Right forelimb (tissue), 1 donor: ENCODE data around the gene ETV4.
"Not testable (repeated sequence)": the region's sequence is repeated elsewhere in the genome, so short reads cannot be mapped to it uniquely, and the experiment has no call there.

Experiments
- DNase-seq: peaks from one replicate; pipeline ENCODE4 v3.0.0-alpha.2; 2018

Gene ETV4

DNA sequence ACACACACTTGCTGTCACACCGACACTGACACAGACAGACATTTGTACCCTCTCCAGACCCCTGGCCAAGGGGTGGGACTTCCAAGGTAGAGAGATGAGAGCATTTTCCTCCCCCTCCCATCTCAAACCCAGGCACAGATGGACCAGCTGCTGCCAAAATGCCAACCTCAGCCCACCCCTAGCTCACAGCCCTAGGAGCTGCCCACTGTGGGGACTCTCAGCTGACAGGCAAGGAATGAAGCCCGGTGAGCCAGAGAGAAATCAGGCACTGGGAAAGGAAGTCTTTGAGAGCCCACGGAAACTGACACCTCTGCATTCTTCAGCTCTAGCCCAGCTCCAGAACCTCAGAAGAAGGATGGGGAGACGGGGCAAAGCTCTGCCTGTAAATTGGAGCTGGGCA lies 2.8 kb downstream of the ETV4 start:
- no peak for DNase-seq

DNA sequence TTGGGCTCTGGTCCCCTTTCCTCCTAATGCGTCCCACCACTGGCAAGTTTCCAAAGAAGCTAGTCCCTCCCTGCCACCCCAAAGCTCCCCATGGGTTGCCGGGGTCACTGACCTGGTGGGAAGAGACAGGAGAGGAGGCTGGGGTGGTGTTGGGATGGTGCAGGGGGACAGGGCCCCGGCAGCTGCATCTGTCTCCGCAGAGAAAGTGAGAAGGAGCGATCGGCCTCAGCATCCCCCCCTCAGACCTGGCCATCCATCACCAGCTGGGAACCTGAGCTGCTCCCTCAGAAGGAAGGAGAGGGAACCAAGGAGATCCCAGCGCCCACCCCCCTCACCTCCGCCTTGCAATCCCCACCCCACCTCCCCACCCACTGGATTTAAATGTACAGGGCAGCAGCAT lies 3.3 kb downstream of the ETV4 start:
- no peak for DNase-seq

DNA sequence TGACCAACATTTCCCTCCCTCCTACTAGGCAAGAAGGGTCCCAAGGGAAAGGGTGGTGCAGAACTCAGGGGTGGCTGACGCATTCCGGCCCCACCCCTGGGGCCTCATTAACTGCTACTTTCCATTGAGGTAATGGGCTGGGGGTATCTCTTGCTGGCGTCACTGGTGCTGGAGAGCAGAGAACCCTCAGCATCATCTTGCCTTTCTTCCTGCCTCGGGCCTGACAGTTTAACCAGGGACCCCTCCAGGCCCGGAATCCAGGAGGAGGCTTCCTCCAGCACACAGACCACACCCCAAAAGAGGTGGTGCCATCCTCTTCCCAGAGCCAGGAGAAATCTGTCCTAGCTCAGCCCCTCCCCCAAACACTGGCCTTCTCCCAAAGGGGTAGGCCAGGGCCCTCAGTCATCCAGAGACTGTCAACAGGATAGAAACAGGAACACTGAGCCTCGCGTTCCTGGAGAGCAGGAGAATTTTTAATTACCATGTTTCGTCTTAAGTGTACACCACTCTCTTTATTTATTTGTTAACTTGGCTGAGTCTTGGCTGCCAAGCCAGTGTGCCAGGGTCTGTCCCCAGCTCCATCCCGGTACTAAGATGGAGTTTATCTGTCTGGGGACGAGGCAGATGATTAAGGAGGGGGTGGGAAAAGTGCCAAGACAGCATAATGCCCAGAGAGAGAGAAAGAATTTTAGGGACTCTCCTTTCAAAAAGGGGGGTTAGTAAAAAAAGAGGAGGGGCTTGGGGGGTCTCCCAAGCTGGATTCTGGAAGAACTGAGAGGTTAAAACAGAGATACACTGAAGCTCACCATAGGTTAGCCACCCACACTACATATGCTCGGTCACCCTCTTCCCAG lies 5.1 kb downstream of the ETV4 start:
- no peak for DNase-seq

DNA sequence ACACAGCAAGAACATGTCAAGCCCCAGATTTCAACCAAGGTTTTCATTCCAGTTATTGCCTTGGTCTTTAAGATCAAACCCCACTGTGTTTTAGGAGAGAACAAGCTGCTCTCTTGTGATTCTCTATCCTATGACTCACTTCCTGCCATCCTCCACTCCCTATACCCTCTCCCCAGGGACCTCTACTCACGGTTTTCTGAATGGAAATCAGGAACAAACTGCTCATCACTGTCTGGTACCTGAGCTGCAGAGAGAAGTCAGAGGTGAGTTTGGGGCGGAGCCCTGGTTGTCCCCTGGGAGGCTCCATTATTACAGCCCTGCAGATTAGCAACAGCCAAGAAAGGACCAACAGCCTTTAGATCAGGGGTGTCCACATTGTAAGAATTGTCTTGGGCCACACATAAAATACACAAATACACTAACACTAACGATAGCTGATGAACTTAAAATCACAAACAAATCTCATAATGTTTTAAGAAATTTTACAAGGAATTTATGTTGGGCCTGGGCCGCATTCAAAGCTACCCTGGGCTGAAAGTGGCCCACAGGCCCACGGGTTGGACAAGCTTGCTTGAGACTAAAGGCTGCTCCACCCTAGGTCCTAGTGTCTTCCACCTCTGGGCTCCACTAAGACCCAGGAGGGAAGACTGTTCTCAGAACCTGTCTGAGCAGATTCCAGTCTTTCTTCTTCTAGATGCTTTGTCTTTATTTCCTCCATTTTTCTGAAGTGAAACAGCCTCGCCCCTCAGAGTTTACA lies 9.7 kb downstream of the ETV4 start:
- DNase-seq: no peak

DNA sequence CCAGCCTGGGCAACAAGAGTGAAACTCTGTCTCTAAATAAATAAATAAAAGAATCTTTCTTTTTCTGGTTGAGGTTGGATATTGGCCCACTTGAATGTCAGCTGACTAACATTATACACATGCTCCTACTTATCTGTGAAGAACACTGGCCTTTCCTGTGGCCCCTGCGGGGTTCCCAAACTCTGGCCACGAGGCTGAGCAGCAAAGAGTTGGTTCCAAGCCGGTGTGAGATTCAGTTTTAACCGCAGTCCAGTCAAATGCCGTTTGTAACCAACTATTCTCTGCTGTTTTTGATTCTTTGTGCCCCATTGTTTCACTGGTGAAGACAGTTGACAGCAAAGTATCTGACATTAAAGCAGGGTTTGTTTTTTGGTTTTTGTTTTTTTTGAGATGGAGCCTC lies 11.2 kb downstream of the ETV4 start:
- no peak for DNase-seq

DNA sequence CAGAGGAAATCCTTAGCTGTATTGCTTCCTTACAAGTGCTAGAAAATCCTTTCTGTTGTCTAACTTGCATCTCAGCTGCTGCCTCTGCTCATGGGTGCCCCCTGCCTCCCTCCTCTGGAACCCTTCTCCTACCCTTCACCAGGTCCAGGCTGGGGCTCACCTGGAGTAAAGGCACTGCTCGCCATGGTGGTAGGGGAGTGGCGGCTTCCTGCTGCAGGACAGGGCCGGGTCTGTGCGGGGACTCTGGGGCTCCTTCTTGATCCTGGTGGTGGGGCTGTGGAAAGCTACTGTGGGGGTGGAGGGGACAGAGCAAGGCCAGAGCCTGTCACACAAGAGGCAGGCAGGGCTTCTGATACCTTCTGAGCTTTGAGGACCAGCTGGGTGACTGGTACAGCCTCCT lies 12.4 kb downstream of the ETV4 start:
- no peak for DNase-seq

DNA sequence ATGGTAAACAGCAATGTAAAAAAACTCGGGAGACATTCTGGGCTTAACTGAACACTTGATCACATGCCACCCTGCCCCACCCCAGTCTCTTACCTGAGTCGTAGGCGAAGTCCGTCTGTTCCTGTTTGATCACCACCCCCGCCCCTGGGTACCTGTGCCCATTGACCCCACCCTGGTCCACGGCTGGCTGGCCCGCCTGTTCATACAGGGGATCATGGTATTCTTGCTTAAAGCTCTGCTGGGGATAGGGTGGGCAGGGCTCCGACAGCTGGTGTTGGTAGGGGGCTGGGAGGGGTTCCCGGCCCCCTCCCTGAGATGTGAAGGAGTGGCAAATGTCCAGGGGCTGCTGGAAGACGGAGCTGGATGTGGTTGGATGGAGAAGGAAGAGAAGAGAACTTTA lies 13.6 kb downstream of the ETV4 start:
- DNase-seq: no peak

DNA sequence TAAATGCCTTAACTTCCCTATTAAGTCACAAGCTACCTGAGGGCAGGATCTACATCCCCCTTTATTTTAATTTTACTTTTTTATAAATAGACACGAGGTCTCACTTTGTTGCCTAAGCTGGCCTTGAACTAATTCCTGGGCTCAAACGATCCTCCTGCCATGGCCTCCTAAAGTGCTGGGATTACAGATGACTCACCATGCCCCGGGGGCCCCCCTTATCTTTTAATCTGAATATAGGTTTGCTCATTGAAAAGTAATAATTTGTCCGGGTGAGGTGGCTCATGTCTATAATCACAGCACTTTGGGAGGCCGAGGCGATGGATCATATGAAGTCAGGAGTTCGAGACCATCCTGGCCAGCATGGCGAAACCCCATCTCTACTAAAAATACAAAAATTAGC lies 14.2 kb downstream of the ETV4 start:
- no peak for DNase-seq

DNA sequence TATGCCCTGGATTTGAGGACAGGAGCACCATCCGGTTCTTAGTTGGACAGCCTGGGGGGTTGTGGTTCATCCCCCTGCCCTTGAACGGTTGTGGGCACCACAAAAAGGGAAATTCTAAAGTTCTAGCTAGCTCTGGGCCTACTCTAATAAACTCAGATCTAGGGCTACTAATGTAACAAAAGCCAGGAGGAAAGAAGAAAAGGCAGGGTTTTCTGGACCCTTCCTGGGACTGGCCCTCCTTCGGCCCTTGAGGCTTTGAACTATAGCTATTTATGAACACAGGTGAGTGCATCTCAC lies 15.1 kb downstream of the ETV4 start:
- no peak for DNase-seq

DNA sequence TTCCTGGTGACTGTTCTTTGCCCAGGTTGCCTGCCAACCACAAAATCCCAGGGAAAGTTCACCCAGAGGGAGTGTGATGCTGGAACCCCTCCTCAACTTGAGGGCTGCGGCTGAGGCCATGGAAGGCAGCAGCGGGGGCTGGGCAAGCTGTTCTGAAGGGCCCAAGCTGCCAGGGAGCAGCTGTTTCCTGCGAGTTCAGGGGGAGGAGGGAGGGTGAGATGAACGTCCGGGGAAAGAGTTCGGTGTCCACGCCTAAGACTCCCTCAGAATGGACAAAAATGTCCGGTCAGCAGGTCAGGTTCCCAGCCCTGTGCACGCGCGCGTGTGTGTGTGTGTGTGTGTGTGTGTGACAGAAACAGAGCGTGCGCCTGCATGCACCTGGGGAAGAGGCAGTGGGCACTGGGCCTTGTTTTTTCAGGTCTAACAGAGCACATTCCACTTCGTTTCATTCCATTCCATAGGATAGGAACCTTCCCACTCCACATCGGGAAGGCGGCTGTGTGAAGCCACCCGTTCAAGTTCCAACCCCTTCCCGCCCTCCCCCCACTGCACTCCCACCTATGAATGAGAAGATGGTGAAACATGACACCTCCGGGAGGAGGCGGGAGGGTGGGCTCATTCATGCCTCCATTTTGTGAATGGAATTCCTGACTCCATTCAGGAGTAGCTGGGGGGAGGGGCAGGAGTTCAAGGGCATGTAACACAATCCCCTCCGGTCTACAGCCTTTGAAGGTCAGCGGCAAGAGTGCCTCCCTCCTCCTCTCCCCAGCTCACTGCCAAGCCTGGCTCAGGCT lies 15.7 kb downstream of the ETV4 start:
- peak; percentile 90 for DNase-seq

DNA sequence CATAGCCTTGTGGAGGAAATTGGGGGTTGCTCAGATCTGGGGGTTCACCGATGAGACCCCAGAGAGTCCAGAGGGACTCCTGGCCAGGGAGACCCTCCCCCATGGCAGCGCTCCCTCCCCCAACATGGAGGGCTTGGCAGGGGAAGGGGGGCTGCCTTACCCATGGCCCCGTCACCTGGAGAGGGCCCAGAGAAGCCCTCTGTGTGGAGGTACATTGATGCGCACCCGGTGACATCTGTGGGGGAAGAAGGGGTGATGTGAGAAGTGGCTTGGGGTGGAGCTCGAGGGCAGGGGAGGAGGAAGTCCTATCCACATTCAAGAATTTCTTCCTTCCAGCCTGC lies 16.2 kb downstream of the ETV4 start:
- no peak for DNase-seq

DNA sequence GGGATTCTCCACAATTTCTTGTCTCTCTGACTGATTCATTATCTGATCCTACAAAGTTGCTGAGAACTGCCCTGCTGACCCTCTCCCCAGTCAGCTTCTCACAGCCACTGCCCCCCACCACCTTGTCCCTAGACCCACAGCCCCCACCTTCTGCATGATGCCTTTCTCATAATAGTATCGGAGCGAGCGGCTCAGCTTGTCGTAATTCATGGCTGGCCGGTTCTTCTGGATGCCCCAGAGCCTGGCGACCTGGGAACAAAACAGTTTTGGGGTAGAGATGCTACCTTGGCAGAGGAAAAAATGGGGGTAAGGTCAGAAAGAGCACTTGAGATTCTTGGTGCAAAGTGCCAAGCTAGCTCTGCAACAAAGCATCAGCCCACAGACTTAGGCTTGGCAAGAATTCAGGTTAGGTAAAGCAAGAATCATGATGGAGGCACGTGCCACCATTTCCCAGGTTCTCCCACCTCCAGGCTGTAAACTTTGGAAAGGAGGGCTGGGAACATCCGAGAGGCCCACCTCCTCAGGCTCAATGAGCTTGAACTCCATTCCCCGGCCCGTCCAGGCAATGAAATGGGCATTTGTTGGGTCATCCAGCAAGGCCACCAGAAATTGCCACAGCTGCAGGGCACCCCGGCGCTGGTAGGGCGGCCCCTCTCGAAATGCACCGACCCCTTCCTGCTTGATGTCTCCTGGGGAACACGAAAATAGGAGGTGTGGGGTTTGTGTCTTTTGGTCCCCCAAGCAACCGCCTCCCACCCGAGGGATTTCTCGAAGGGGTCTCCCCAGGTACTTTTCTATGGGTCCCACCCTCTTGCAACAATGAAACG lies 16.9 kb downstream of the ETV4 start:
- DNase-seq: no peak

DNA sequence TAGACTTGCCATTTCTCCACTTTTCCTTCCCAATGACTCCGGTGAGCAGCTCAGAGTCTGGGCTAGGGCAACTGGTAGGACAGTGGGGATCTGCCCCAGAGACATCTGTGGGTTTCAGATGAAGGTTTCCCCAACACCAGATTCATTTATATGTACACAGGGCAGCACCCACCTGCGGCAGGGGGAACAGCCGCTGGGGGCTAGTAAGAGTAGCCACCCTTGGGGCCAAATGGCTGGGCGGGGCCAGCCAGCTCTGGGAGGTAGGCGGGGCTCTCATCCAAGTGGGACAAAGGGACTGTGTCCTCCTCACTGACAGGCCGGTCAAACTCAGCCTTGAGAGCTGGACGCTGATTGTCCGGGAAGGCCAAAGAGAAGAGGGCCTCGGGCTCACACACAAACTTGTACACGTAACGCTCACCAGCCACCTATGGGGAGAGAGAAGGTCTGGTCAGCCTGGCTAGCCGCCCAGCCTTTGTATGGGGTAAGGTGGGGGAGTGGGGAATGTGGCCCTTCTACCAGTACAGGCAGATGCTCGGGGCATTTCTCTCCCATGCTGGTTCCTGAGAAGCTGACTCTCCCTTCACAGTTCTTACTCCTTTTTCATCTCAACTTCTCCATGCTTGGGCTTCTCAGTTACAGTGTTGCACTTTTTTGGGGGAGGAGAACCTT lies 17.7 kb downstream of the ETV4 start:
- no peak for DNase-seq

DNA sequence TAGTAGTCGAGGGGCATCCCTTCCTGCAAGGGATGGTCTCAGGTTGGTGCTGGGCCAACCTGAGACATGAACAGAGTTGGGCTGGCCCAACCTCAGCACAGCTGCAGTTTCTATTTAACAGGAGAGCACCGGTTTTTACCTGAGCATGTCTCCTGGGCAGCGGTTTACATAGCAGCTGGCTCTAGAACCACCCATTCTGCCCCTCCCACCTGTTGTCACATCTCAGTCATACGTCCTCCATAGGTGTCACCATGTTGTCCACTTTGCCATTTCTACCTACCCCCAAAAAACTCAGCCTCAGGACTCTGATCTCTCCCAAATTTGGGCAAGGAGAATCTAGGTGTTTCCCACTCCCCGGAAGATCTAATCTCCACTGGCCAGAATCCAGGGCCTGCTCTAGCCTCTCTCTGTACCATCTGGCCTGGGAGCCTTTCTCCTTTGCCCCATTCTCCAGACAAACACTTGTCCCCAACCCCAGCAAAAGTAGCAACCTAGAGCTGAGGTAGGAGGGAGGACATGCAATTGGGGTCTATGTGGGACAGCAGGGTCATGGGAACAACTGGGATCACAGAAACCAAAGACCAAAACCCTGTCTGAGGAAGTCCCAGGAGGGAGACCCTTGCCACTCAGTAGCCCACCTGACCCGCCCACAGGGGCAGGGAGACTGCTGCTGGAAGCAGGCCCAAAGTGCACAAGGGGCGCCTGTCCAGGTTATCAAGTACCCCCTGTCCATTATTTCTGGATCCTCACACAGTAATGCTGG lies 19.1 kb downstream of the ETV4 start:
- no peak for DNase-seq

DNA sequence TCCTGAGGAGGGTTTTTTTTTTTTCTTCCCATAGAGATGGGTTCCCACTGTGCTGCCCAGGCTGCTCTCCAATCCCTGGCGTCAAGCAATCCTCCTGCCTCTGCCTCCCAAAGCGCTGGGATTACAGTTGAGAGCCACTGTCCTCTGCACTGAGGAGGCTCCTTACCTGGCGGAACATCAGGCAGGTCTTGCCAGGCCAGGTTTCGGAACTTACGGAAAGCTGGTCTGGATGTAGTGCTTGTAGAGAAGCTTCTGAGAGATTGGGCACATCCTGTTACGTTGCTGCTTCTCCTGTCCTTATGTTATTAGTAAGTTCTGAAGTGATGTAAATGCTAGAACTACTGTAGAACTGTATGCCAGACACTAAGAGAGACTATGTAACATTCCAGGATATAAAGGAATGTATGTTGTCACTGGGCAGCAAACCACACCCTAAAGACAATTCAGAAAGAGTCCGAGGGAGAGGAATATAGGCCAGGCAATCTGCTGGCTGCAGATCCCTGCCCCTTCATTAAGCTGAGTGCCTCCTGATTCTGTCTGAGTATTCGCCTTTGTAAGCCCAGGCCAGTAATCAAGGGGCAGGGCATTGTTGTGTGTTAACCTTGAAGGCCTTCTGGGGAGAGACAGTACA lies 21.1 kb downstream of the ETV4 start:
- no peak for DNase-seq

DNA sequence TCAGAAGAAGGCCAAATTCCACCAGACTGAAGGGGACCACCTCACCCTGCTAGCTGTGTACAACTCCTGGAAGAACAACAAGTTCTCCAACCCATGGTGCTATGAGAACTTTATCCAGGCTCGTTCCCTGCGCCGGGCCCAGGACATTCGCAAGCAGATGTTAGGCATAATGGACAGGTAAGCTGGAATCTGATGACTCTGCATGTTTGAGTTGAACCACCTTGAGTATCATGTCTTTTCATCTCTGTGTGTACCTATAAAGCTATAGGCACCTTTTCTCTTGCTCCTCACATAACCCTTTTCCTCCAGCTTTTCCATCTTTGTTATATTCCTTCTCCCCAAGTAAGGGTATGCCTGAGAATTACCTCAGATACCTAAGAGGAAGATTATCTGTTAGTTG lies 24.8 kb downstream of the ETV4 start:
- DNase-seq: no peak

DNA sequence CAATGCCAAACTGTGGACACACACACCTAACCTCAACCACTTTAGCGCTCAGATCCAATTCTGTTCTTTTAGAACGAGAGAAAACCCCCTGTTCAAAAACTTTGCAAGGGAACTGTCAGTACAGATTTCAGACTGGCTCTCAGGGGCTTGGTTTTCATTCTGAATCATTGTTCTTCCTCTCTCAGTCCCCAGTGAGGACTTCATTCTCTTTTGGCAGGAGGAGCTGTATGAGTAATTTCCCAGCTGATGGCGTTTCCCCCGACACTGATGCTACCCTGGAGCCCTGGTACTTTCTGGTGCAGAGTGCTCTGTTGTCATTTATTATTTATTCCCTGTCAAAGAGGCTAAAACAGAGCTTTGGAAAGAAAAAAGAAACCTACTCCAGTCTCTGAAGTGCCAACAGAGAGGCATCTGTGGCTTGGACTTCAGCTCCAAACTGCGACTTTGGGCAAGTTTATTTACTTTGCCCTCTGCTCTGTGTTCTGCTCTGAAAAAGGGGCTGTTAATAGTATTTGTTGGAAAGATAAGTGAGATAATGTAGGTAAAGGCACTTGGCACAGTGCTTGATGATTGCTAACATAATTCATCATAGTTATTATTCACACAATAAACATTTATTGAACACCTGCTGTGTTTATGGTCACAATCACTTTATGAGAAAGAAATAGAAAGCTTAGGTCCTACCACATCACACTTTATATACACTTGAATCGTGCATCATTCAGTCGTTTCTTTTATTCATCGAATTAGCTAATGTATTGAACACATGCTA lies 28.3 kb downstream of the ETV4 start:
- DNase-seq: no peak

DNA sequence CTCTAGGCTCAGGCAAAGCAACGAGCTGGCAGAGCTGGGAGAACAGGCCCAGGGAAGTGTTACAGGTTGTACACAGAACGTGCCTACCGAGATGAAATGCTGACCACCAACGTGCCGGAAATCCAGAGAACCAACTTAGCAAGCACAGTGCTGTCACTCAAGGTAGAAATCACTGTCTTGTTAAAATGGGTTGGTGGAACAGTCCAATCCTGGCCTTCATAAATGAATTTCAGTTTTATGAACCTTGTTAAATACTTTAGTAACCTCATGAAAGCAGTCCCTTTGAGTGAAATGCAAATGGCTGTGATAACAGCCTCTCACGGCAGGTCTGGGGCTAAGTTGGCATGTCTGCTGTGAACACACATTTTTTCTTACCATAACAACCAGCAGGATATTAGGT lies 29.0 kb downstream of the ETV4 start:
- DNase-seq: no peak

DNA sequence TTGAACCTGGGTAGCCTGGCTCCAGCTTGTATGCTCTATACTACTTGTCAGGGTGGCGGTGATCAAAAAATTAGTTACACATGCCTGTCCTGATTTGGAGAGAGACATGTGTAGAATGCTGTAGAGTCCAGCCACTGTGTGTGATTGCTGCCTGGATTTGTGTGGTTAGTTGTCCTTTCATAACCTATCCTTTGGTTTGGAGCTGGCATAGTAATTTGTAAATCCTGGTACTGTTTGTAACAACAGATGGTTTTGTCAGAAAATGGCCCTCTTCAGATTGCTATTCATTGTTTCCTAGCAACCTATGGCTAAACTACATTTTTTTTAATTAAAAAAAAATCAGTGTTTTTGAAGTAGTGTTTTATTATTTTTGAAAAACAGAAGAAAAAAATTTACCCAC lies 30.5 kb downstream of the ETV4 start:
- DNase-seq: no peak

DNA sequence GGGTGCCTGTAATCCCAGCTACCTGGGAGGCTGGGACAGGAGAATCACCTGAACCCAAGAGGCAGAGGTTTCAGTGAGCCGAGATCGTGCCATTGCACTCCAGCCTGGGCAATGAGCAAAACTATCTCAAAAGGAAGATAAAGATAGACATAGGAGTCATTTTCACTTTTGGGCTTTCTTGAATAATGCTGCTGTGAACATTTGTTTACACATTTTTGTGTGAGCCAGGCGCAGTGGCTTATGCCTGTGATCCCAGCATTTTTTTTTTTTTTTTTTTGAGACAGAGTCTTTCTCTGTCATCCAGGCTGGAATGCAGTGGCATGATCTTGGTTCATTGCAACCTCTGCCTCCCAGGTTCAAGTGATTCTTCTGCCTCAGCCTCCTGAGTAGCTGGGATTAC lies 34.9 kb downstream of the ETV4 start:
- DNase-seq: not testable (repeated sequence)
